ENCODE data around the gene SLC16A8. TPM values are rescaled to one million over a fixed set of nuclear protein-coding genes. Genes with fewer than 3 reads are reported as not detected.

SLC16A8 gene
- total RNA-seq, 1 experiment from 2014 or later, result not detected

DNA sequence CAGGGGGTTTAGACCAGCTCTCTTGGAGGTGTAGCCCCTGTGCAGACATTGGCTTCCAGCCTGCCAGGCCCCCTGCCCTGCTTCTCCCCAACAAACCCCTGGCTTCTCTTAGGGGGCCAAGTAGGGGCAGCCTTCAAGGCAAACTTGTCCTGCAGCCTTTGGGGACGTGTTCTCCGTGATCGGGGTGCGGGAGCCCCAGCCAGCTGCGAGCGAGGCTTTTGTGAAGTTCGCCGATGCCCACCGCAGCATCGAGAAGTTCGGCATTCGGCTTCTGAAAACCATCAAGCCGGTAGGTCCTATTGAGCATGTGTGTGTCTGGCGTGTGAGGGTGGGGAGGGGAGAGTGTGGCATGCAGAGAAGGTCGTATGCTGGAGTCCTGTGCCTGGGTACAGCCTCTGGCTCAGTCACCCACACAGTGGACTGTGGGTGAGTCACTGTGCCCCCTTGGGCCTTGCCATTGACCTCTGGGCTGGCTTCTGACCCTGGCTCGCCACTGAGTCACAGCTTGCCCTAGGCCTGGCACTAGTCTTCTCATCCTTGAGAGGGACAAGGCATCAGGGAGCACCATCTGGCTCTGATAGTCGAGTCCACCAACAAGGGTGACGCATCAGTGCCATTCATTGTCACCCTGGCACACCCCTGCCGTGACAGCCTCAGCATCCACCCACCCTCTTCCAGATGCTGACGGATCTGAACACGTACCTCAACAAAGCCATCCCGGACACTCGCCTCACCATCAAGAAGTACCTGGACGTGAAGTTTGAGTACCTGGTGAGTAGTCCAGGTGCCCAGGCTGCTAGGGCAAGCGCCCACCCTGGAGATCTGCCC, 11.4 kb downstream of the SLC16A8 start:
- intact Hi-C loops (cut with micrococcal nuclease), result no loop called here
- POLR2A ChIA-PET, result no interaction called here
- Mint-ChIP-seq H3K27ac (ENCODE audit: low read depth, unreplicated experiment) (no peak overlapping the region), H3K36me3 (ENCODE audit: insufficient read depth, unreplicated experiment) (peaks cover 34% of the 10 kb centered on the region), H3K4me3 (ENCODE audit: unreplicated experiment) (no peak overlapping the region), H3K9me3 (ENCODE audit: unreplicated experiment) (no peaks in the 10 kb centered on the region), H3K27me3 (ENCODE audit: insufficient read depth, unreplicated experiment) (no peaks in the 10 kb centered on the region), H3K4me1 (ENCODE audit: insufficient read depth, unreplicated experiment) (no peaks in the 10 kb centered on the region)
- CTCF ChIA-PET, result interaction anchor here (0.5 kb wide), 1 partner anchor 258 kb away, joined by 3 read pairs; no protein-coding TSS in a partner anchor
- DNase-seq (ENCODE audit: unreplicated experiment), result no peak
- TF ChIP-seq CTCF (IDR thresholded peaks at IDR 0.05; ENCODE audit: unreplicated experiment), result no peak
- no TSS peak for BruUV-seq (replicated peaks)

GRCh38 chr22:38071421-38072321, 12.3 kb downstream of the SLC16A8 start:
- no peaks in the 10 kb centered on the region for H3K4me1 Mint-ChIP-seq (ENCODE audit: insufficient read depth, unreplicated experiment)
- CTCF ChIA-PET, result interaction anchor here (0.5 to 0.7 kb wide), 2 partner anchors 241 to 259 kb away, joined by 3 read pairs; no protein-coding TSS in a partner anchor
- no TSS peak for BruUV-seq (replicated peaks)
- POLR2A ChIA-PET, result interaction anchor here (0.6 kb wide), 1 partner anchor 17 kb away, joined by 3 read pairs; no protein-coding TSS in a partner anchor
- peaks cover 39% of the 10 kb centered on the region for H3K36me3 Mint-ChIP-seq (ENCODE audit: insufficient read depth, unreplicated experiment)
- no peak for DNase-seq (ENCODE audit: unreplicated experiment)
- H3K27ac Mint-ChIP-seq (ENCODE audit: low read depth, unreplicated experiment), result no peak overlapping the region
- no peak overlapping the region for H3K4me3 Mint-ChIP-seq (ENCODE audit: unreplicated experiment)
- no peak for TF ChIP-seq CTCF (IDR thresholded peaks at IDR 0.05; ENCODE audit: unreplicated experiment)
- no peaks in the 10 kb centered on the region for H3K27me3 Mint-ChIP-seq (ENCODE audit: insufficient read depth, unreplicated experiment)
- intact Hi-C loops (cut with micrococcal nuclease), result no loop called here
- H3K9me3 Mint-ChIP-seq (ENCODE audit: unreplicated experiment), result no peaks in the 10 kb centered on the region

DNA sequence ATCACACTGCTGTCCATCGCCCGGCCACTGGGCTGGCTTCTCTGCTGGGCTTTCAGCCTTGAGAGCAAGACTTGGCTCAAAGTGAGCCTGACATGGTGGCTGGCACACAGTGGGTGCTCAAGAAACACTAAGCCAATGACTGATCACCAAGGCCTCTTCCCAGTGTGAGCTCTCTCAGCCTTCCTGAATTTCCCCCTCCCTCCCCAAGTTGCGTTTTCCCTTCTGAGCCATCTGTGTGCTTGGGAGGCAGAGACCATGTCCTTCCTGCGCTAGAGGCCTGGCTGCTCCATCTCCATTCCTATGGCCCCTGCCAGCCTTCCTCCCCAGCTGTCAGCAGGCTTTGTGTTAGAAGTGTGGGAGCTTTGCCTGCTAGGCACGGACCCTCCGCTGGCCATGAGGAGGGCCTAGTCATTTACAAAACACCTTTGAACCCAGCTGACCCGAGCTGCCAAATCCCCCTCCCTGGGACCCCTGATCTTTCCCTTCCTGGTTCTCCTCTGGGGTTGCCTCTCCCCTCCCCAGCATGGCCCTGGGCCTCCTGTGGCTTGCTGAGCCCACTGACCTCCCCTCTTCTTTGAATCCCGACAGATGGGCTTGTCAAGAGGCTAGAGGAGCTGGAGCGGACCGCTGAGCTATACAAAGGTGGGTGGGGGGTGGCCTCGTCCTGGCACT, 13.6 kb downstream of the SLC16A8 start:
- TF ChIP-seq CTCF (IDR thresholded peaks at IDR 0.05; ENCODE audit: unreplicated experiment), result no peak
- POLR2A ChIA-PET, result interaction anchor here (2.4 kb wide), 1 partner anchor 14 kb away, joined by 7 read pairs; the partner anchor contains the start of gene PICK1
- H3K4me3 Mint-ChIP-seq (ENCODE audit: unreplicated experiment), result no peak overlapping the region
- no peaks in the 10 kb centered on the region for H3K27me3 Mint-ChIP-seq (ENCODE audit: insufficient read depth, unreplicated experiment)
- peaks cover 37% of the 10 kb centered on the region for H3K36me3 Mint-ChIP-seq (ENCODE audit: insufficient read depth, unreplicated experiment)
- no TSS peak for BruUV-seq (replicated peaks)
- no peak for DNase-seq (ENCODE audit: unreplicated experiment)
- H3K27ac Mint-ChIP-seq (ENCODE audit: low read depth, unreplicated experiment), result no peak overlapping the region
- no peaks in the 10 kb centered on the region for H3K9me3 Mint-ChIP-seq (ENCODE audit: unreplicated experiment)
- intact Hi-C loops (cut with micrococcal nuclease), result no loop called here
- no peaks in the 10 kb centered on the region for H3K4me1 Mint-ChIP-seq (ENCODE audit: insufficient read depth, unreplicated experiment)
- CTCF ChIA-PET, result interaction anchor here (0.5 to 1.7 kb wide), 4 partner anchors 20 to 451 kb away, joined by 3 to 5 read pairs (median 4); no protein-coding TSS in a partner anchor

All from MCF 10A (cell line).